Amniotic stem cell (primary cell): Measurements from ENCODE around the gene SLC49A3.
"Not testable (repeated sequence)": the region's sequence is repeated elsewhere in the genome, so short reads cannot be mapped to it uniquely, and the experiment has no call there.

Source experiments
- DNase-seq: peaks from one replicate; lab custom pipeline; 2025; lab: John Stamatoyannopoulos, UW

The SLC49A3 gene

GRCh38 chr4:721261-722168, 32.6 kb upstream of the SLC49A3 start:
- no peak for DNase-seq

DNA sequence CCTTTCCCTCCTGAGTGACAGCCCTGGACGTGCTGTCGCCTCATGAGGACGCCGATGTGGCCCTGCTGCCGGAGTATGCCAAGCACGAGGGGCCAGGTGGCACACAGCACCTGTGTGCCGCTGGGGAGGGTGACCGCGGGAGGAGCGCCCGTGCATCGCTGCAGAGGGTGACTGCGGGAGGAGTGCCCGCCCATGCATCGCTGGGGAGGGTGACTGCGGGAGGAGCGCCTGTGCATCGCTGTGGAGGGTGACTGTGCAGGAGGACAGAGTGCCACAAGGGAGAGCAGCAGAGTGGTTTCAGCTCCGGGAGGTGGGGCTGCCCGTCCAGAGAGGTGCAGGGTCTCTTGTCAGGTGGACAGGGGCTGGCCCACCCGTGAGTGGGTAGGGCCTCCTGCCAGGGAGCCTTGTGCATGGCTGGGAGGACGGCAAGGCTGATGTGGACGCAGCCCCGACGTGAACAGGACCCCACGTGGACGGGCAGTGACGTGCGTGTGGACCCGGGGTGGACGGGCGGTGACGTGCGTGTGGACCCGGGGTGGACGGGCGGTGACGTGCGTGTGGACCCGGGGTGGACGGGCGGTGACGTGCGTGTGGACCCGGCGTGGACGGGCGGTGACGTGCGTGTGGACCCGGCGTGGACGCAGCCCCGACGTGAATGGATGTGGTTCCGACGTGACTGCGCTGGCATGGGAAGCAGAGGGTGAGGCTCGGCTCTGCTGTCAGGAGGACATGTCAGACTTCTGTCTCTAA, 31.3 kb upstream of the SLC49A3 start:
- no peak for DNase-seq

- no peak for DNase-seq
Measured at GRCh38 chr4:718460-718859, 29.5 kb upstream of the SLC49A3 start.

GRCh38 chr4:717601-718320, 28.8 kb upstream of the SLC49A3 start:
- no peak for DNase-seq

DNA sequence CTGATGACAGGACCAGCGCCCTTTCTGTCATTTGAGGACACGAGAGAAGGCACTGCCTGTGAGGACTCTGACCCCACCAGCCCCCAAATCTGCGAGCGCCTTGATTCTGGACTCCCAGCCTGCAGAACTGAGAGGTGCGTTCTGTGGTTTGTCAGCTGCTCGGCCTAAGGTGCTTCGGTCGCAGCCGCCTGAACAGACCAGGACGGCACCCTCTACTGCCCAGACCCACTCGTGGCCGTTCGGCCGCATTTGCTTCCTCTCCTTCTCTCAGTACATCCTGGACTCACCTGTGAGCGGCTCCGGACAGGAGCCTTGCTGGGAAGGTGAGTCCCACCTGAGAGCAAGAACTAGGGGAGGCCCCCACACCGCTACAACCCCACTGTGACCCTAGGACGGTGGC, 25.1 kb upstream of the SLC49A3 start:
- no peak for DNase-seq

DNA sequence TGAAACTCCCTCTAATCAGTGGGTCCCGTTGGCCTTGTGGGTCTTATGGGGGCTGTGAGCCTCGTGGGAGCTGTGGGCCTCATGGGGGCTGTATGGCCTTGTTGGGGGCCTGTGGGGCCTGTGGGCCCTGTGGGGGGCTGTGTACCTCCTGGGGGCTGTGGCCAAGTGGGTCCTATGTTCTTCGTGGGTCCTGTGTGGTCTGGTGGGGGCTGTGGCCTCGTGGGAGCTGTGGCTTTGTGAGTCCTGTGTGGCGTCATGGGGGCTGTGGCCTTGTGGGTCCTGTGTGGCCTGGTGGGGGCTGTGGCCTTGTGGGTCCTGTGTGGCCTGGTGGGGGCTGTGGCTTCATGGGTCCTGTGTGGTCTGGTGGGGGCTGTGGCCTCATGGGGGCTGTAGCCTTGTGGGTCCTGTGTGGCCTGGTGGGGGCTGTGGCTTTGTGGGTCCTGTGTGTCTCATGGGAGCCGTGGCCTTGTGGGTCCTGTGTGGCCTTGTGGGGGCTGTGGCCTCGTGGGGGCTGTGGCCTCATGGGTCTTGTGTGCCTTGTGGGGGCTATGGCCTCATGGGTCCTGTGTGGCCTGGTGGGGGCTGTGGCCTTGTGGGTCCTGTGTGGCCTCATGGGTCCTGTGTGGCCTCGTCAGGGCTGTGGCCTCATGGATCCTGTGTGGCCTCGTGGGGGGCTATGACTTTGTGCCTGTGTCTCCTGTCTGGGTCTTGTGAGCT, 24.1 kb upstream of the SLC49A3 start:
- DNase-seq: no peak

- no peak for DNase-seq
Measured at GRCh38 chr4:712093-712492, 23.1 kb upstream of the SLC49A3 start.

- no peak for DNase-seq
Measured at GRCh38 chr4:710916-711315, 22.0 kb upstream of the SLC49A3 start.

DNA sequence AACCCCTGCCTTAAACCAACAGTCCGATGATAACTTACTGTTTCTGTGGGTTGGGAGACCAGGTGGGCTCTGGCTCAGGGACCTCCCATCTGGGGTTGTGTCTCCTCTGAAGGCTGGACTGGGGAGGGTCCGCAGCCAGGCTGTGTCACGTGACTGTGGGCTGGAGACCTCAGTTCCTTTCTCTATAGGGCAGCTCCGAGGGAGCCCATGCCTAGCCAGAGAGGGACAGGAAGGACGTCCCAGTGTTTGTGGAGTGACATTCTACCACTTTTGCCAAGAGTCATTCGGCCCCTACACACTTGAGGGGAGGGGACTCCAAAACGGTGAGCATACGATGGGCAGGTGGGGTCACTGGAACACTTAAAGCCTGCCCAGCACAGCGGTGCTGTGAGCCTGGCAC, 21.2 kb upstream of the SLC49A3 start:
- DNase-seq: no peak

DNA sequence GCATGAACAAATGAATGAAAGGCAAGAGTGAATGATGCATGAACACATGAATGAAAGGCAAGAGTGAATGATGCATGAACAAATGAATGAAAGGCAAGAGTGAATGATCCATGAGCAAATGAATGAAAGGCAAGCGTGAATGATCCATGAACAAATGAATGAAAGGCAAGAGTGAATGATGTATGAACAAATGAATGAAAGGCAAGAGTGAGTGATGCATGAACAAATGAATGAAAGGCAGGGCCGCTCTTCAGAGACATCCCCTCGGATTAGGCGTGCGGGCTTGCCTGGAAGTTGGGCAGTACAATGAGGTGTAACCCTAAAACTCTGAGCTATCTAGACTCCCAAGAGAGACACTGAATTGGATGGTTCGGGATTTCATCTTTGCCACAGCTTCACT, 20.4 kb upstream of the SLC49A3 start:
- no peak for DNase-seq

DNA sequence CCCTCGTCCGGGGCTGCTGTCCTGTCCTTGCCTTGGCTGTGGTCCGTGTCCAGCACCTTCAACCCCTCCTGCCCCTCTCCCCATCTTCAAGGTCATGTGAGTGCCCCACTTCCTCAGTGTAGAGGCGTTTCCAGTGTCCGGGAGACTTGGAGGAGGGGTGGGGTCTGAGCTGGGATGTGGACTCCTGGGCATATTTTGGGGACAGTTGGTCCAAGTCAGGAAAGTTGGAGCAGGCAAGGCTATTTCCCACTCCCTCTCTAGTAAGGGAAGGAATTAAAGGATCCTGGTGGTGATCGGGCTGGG, 19.6 kb upstream of the SLC49A3 start:
- DNase-seq: no peak

DNA sequence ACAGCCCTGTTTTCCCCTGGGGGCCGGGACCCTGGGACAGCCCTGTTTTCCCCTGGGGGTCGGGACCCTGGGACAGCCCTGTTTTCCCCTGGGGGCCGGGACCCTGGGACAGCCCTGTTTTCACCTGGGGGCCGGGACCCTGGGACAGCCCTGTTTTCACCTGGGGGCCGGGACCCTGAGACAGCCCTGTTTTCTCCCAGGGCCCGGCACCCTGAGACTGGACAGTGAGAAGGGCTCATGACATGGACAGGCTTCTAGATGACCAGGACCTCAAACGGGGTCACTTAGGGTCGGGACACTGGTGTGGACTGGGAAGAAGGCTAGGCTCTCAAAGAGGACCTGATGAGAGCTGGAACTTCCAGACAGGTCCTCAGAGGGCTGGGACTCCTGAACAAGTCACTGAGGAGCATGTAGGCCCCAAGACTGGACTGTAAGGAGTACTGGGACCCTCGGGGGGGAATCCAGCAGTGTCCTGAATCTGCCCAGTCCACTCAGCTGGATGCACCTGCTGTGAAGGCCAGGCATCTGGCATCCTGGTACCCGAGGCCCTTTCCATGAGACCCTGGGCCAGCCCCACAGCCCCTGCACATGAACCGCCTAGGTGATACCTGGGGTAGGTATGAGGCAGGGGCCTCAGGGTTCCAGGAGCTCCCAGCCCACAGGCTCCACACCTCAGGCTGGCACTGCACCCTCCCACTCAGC, 19.1 kb upstream of the SLC49A3 start:
- no peak for DNase-seq

DNA sequence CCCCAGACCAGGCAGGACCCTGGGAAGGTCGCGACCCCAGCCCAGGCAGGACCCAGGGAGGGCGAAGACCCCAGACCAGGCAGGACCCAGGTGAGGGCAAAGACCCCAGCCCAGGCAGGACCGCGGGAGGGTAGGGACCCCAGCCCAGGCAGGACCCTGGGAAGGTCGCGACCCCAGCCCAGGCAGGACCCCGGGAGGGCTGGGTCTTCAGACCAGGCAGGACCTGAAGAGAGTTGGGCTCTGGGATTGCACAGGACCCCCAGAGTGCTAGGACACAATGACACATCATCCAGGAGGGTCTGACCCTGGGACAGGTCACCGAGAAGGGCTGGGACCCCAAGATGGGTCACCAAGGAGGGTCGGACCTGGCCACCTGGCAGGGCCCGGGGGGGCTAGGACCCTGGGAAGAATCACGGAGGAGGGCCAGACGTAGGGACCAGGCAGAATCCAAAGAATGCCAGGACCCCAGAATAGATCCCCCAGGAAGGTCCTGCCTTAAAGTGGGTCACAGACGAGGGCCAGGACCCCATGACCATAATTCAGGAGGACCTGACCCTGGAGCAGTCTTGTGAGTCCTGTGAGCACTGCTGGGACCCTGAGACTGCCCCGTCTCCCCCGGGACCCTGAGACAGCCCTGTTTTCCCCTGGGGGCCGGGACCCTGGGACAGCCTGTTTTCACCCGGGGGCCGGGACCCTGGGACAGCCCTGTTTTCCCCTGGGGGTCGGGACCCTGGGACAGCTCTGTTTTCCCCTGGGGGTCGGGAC, 18.1 kb upstream of the SLC49A3 start:
- no peak for DNase-seq

DNA sequence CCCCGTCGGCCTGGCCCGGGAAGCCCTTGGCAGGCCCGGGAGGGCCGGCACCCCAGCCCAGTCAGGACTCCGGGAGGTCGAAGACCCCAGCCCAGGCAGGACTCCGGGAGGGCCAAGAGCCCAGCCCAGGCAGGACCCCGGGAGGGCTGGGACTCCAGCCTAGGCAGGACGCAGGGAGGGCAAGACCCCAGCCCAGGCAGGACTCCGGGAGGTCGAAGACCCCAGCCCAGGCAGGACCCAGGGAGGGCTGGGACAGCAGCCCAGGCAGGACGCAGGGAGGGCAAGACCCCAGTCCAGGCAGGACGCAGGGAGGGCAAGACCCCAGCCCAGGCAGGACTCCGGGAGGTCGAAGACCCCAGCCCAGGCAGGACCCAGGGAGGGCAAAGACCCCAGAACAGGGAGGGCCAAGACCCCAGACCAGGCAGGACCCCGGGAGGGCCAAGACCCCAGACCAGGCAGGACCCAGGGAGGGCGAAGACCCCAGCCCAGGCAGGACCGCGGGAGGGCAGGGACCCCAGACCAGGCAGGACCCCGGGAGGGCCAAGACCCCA, 17.2 kb upstream of the SLC49A3 start:
- not testable (repeated sequence) for DNase-seq

DNA sequence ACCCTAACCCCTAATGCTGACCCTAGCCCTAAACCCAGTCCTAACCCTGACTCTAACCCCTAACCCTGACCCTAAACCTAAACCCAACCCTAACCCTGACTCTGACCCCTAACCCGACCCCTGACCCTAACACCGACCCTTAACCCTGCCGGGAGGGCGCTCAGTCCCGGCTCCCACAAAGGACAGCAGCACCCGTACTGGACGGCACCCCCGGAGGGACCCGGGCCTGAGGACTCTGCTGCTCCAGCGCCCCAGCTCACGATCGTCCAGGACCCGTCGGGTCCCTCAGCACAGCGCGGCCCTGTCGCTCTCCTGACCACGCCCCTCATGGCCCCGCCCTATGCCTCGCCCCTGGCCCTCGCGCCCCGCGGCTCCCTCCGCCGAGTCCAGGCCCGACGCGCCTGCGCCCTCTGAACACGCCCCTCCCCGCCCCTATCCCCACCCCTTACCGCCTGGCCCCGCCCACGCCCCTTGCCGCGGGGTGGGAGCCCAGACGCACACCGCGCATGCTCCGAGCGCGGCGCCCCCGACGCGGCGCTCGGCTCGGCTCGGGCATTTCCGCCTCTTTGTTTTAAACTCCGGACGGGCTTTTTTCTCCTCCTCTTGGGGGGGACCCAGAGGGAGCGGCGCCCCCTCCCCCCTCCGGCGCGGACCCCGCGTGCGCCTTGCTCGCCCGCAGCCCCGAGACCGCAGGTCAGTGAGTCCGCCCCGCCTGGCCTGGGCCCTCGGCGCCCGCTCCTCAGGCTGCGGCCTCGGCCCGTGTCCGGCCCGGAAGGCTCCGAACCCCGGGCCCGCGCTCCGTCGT, 16.5 kb upstream of the SLC49A3 start, which contains the start of gene PCGF3:
Gene PCGF3, plus strand, starts transcription at position 555 of the 805 bp plus-strand sequence. CDS start 27,849 bp downstream, outside the sequence.
- peak; percentile 90 for DNase-seq

- no peak for DNase-seq
Measured at GRCh38 chr4:704971-705277, 16.0 kb upstream of the SLC49A3 start.

GRCh38 chr4:704198-704891, 15.4 kb upstream of the SLC49A3 start:
- no peak for DNase-seq

DNA sequence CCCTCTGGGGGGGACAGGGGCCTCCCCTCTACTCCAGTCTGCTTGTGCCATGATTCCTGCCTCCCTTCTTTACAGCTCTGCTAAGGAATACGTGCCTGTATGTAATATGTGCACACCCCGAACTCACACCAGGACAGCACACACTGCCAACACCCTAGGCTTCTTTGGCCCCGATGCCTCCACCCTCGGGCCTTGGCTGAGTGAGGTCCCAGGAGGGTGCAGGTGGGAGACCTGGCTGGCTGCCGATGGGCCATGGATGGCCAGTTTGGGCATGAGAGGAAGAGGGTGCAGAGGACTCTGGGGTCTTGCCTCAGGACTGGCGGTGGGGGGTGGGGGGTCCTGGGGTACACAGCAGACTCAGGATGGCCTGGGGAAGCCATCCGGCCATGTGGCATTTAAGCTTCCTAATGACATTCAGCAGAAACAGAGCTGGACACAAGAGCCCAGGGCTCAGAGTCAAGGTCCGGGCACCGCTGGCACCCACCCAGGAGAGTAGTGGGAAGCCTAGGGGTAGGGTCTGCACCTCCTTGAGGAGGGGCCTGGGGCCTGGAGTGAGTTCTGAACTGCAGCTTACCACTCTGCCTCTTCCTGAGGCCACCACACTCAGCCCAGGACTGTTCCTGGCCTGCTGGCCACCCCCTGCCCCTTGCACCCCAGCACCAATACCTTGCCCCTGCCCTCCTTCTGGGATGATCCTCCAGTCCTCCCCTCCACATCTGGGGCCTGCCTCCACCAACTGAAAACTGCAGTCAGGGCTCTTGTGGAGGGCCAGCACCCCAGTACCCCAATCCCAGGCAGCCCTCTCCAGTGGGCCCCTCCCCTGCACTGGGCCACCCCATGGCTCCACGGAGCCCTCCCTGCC, 14.6 kb upstream of the SLC49A3 start:
- no peak for DNase-seq
